Retina (tissue), 1 donor: ENCODE data around the gene REM1.

Experiments
- DNase-seq: peaks from one replicate; pipeline ENCODE4 v3.0.0-alpha.2; 2016

The REM1 gene

DNA sequence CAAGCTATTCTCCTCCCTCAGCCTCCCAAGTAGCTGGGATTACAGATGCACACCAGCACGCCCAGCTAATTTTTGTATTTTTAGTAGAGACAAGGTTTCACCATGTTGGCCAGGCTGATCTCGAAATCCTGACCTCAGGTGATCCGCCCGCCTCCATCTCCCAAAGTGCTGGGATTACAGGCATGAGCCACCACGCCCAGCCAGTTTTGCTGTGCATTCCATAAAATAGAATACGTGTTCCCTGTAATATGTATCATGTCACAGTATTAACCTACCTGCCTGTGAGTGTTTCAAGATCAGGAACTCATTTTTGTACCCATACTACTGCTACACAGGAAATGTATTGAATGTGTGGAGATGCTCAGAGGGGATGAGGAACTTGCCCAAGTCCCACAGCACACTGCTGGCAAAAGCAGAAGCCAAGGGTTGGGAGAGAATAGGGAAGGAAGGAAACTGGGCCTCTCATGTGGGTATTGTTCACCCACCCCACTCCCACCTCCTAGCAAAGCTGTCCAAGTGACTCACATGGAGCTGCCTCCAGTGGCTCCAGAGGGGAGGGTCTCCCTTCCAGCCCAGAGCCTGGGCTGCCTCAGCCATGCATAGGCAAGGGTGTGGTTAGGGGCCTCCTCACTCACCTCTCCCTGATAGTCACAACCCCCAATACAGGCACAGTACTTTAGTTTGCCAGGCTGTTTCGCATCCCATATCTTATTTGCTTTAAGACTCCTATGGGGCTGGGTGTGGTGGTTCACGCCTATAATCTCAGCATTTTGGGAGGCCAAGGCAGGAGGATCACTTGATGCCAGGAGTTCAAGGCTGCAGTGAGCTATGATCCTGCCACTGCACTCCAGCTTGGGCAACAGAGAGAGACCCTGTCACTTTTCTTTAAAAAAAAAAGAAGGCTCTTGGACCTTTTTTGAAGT, 48.5 kb downstream of the REM1 start:
- no peak for DNase-seq

DNA sequence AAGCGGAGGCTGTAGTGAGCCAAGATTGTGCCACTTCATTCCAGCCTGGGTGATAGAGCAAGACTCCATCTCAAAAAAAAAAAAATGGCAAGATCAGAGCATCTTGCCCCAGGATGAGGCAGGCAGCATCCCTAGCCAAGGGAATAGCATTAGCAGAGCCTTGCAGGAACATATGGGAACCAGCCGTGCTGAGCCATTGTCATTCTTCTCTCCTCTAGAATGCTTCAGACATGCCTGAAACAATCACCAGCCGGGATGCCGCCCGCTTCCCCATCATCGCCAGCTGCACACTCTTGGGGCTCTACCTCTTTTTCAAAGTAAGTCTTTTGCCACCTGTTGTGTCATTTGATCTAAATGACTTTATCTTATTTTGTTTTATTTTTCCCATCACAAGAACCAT, 52.2 kb downstream of the REM1 start:
- DNase-seq: no peak
